Stimulated activated CD8-positive, alpha-beta memory T cell treated with anti-CD3 and anti-CD28 coated beads, Interleukin-4, amount 100 ng/mL, for 1 hour (primary cell): ENCODE data around the gene SACS.

ENCODE experiments used
- DNase-seq, 2 donors: peaks; one replicate each; pipeline ENCODE4 v3.0.0-alpha.2; 2020; ENCODE audit warnings: low read depth in 2 of 2, low spot score in 1 of 2

SACS gene

GRCh38 chr13:23372264-23372906 lies 61.1 kb downstream of the SACS start:
- no peak for DNase-seq

GRCh38 chr13:23367907-23368306 lies 65.6 kb downstream of the SACS start:
- DNase-seq = no peak

- DNase-seq = no peak
Measured at GRCh38 chr13:23365652-23366051, 67.8 kb downstream of the SACS start.

GRCh38 chr13:23359882-23360281 lies 73.6 kb downstream of the SACS start:
- DNase-seq = no peak

- DNase-seq = no peak
Measured at GRCh38 chr13:23357349-23357748, 76.2 kb downstream of the SACS start.

- no peak for DNase-seq
Measured at GRCh38 chr13:23356368-23356767, 77.1 kb downstream of the SACS start.

- DNase-seq = no peak
Measured at GRCh38 chr13:23354520-23354919, 79.0 kb downstream of the SACS start.

- DNase-seq = no peak
Measured at GRCh38 chr13:23352161-23352560, 81.3 kb downstream of the SACS start.

- no peak for DNase-seq
Measured at GRCh38 chr13:23350009-23350408, 83.5 kb downstream of the SACS start.

- no peak for DNase-seq
Measured at GRCh38 chr13:23349161-23349897, 84.2 kb downstream of the SACS start.

- no peak for DNase-seq
Measured at GRCh38 chr13:23348262-23349127, 85.0 kb downstream of the SACS start.

GRCh38 chr13:23347601-23348000 lies 85.9 kb downstream of the SACS start:
- DNase-seq = no peak

GRCh38 chr13:23344931-23345595 lies 88.4 kb downstream of the SACS start:
- DNase-seq = no peak

- no peak for DNase-seq
Measured at GRCh38 chr13:23339225-23339624, 94.3 kb downstream of the SACS start.

- DNase-seq = no peak
Measured at GRCh38 chr13:23330356-23330755, 103.1 kb downstream of the SACS start.

- no peak for DNase-seq
Measured at GRCh38 chr13:23325191-23325590, 108.3 kb downstream of the SACS start.

- no peak for DNase-seq
Measured at GRCh38 chr13:23323946-23324709, 109.4 kb downstream of the SACS start.

GRCh38 chr13:23322353-23323336 lies 110.9 kb downstream of the SACS start:
- DNase-seq = no peak

GRCh38 chr13:23321535-23322241 lies 111.8 kb downstream of the SACS start:
- no peak for DNase-seq
